ENCODE results near the gene GTF2F2. TPM values are rescaled to one million over a fixed set of nuclear protein-coding genes. Genes with fewer than 3 reads are reported as not detected.
"Not testable (repeated sequence)": the region's sequence is repeated elsewhere in the genome, so short reads cannot be mapped to it uniquely, and the experiment has no call there.

Gene GTF2F2
- polyA plus RNA-seq, 1 experiment = 44.3 TPM

DNA sequence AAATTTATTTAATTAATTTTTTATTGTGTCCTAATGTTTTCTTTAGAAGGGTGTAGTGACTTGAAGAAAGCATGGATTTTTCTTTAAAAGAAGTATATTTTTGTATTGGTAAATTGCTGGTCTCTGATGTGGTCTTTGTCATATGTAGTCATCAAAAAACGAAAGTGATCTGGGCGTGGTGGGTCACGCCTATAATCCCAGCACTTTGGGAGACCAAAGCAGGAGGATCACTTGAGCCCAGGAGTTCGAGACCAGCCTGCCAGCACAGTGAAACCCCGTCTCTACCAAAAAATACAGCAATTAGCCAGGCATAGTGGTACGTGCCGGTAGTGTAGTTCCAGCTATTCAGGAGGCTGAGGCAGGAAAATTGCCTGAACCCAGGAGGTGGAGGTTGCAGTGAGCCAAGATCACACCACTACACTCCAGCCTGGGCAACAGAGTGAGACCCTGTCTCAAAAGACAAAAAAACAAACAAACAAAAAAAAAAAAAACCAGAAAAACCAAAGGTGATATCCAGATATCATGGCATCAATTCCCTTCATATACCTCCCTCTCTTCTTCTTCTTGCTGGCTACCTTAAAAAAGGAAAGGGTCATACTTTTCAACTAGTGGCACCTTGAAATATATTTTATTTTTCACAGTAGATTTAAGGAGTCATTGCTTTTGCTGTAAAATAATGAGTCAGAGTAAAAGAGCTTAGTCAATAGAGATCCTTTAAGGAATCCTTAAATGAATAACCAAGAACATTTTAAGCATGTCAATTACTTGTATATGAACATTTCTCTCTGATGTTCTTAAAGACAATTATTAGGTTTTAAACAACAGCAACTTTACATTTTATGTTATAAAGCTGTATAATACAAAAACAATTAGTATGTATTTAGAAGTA, 60.6 kb downstream of the GTF2F2 start:
- Histone ChIP-seq H3K4me3 (ENCODE audit: low read depth, low read length) (no peak overlapping the region), H3K27ac (ENCODE audit: low read depth, low read length) (no peak overlapping the region), H3K27me3 (ENCODE audit: control insufficient read depth, insufficient read depth, low read length) (no peaks in the 10 kb centered on the region), H3K9me3 (ENCODE audit: control insufficient read depth, insufficient read depth, low read length) (no peaks in the 10 kb centered on the region)
- POLR2A ChIA-PET = no interaction called here
- no peak for DNase-seq (ENCODE audit: low read depth, low spot score)
- TF ChIP-seq, protein P1, sequence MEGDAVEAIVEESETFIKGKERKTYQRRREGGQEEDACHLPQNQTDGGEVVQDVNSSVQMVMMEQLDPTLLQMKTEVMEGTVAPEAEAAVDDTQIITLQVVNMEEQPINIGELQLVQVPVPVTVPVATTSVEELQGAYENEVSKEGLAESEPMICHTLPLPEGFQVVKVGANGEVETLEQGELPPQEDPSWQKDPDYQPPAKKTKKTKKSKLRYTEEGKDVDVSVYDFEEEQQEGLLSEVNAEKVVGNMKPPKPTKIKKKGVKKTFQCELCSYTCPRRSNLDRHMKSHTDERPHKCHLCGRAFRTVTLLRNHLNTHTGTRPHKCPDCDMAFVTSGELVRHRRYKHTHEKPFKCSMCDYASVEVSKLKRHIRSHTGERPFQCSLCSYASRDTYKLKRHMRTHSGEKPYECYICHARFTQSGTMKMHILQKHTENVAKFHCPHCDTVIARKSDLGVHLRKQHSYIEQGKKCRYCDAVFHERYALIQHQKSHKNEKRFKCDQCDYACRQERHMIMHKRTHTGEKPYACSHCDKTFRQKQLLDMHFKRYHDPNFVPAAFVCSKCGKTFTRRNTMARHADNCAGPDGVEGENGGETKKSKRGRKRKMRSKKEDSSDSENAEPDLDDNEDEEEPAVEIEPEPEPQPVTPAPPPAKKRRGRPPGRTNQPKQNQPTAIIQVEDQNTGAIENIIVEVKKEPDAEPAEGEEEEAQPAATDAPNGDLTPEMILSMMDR (IDR thresholded peaks at IDR 0.05; ENCODE audit: low read depth, low read length) = no peak
- CTCF ChIA-PET = interaction anchor here (1.2 kb wide), 1 partner anchor 12 kb away, joined by 3 read pairs; no protein-coding TSS in a partner anchor

DNA sequence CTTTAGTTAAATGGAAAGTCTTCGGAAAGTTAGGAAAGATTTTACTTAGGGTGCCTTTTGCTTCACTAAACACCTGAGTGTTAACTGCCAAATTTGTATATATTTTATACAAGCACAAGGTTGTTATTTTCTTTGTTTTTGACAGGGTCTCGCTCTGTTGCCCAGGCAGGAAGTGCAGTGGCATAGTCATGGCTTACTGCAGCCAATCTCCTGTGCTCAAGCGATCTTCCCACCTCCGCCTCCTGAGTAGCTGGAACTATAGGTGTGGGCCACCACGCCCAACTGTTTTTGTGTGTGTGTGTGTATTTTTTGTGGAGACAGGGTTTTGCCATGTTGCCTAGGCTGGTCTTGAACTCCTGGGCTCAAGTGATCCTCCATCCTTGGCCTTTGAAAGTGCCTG, 64.4 kb downstream of the GTF2F2 start:
- Histone ChIP-seq H3K4me3 (ENCODE audit: low read depth, low read length) (no peak overlapping the region), H3K9me3 (ENCODE audit: control insufficient read depth, insufficient read depth, low read length) (no peaks in the 10 kb centered on the region), H3K27ac (ENCODE audit: low read depth, low read length) (no peak overlapping the region), H3K27me3 (ENCODE audit: control insufficient read depth, insufficient read depth, low read length) (no peaks in the 10 kb centered on the region)
- TF ChIP-seq, protein P1 (IDR thresholded peaks at IDR 0.05; ENCODE audit: low read depth, low read length) = no peak
- POLR2A ChIA-PET = no interaction called here
- no peak for DNase-seq (ENCODE audit: low read depth, low spot score)
- CTCF ChIA-PET = no interaction called here

DNA sequence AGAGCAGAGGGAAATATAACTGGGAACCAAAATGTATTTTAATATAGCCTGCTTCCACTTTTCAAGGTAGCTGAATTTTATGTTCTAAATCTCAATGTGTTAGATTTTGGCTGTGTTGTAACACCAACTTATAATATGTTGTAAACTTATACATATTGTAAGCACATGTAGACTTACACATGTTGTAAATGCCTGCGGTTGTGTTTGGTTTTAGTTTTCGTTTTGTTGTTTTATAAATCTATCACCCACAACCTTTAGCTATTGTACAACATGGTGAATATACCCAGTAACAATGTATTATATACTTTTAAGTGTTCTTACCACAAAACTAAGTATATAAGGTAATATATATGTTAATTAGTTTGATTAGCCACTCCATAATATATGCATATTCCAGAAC, 65.0 kb downstream of the GTF2F2 start:
- ChIA-PET CTCF (interaction anchor here (0.6 to 1.0 kb wide), 3 partner anchors 9 to 94 kb away, joined by 3 to 8 read pairs (median 5); no protein-coding TSS in a partner anchor), POLR2A (no interaction called here)
- no peaks in the 10 kb centered on the region for H3K9me3 ChIP-seq (ENCODE audit: control insufficient read depth, insufficient read depth, low read length)
- no peak for DNase-seq (ENCODE audit: low read depth, low spot score)
- TF ChIP-seq, protein P1 (IDR thresholded peaks at IDR 0.05; ENCODE audit: low read depth, low read length) = no peak
- no peak overlapping the region for H3K27ac ChIP-seq (ENCODE audit: low read depth, low read length)
- H3K4me3 ChIP-seq (ENCODE audit: low read depth, low read length) = no peak overlapping the region
- H3K27me3 ChIP-seq (ENCODE audit: control insufficient read depth, insufficient read depth, low read length) = no peaks in the 10 kb centered on the region

DNA sequence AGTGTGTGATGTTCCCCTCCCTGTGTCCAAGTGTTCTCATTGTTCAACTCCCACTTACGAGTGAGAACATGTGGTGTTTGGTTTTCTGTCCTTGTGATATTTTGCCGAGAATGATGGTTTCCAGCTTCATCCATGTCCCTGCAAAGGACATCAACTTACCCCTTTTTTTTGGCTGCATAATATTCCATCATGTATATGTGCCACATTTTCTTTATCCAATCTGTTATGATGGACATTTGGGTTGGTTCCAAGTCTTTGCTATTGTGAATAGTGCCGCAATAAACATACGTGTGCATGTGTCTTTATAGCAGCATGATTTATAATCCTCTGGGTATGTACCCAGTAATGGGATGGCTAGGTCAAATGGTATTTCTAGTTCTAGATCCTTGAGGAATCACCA, 68.8 kb downstream of the GTF2F2 start:
- CTCF ChIA-PET; DNase-seq (ENCODE audit: low read depth, low spot score); H3K27me3 ChIP-seq (ENCODE audit: control insufficient read depth, insufficient read depth, low read length); H3K4me3 ChIP-seq (ENCODE audit: low read depth, low read length); POLR2A ChIA-PET; H3K9me3 ChIP-seq (ENCODE audit: control insufficient read depth, insufficient read depth, low read length); H3K27ac ChIP-seq (ENCODE audit: low read depth, low read length): not testable (repeated sequence)

DNA sequence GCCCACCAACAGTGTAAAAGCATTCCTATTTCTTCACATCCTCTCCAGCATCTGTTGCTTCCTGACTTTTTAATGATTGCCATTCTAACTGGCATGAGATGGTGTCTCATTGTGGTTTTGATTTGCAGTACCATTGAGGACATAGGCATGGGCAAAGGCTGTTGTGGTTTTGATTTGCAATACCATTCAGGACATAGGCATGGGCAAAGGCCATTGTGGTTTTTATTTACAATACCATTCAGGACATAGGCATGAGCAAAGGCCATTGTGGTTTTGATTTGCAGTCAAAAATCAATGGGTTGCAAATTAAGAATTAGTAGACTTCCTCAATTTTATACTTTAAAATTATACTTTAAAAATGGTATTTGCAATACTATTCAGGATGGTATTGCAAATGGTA, 69.2 kb downstream of the GTF2F2 start:
- H3K27me3 ChIP-seq (ENCODE audit: control insufficient read depth, insufficient read depth, low read length); H3K4me3 ChIP-seq (ENCODE audit: low read depth, low read length); DNase-seq (ENCODE audit: low read depth, low spot score); H3K27ac ChIP-seq (ENCODE audit: low read depth, low read length); CTCF ChIA-PET; POLR2A ChIA-PET; H3K9me3 ChIP-seq (ENCODE audit: control insufficient read depth, insufficient read depth, low read length): not testable (repeated sequence)

DNA sequence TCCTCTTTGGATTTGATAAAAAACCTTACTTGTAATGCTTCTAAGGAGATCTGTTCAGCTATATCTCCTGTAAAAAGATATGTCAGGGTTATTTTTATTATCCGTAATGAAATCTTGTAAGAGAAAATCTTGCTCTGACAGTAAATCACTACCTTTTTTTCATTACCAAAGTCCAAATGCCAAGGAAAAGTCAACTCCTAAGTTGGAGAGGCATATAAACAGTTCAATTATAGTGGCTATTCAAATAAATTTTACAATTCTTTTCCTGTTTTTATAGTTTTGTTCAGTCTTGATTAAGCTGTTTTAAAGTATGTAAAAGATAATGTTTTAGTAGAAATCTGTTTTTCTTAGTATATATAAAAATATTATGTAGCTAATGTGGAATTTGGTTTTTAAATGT, 71.6 kb downstream of the GTF2F2 start:
- CTCF ChIA-PET = interaction anchor here (1.3 to 2.9 kb wide), 2 partner anchors 89 to 118 kb away, joined by 4 to 15 read pairs; no protein-coding TSS in a partner anchor
- H3K27ac ChIP-seq (ENCODE audit: low read depth, low read length) = no peak overlapping the region
- no peaks in the 10 kb centered on the region for H3K9me3 ChIP-seq (ENCODE audit: control insufficient read depth, insufficient read depth, low read length)
- TF ChIP-seq, protein P1 (IDR thresholded peaks at IDR 0.05; ENCODE audit: low read depth, low read length) = no peak
- DNase-seq (ENCODE audit: low read depth, low spot score) = no peak
- no peaks in the 10 kb centered on the region for H3K27me3 ChIP-seq (ENCODE audit: control insufficient read depth, insufficient read depth, low read length)
- no peak overlapping the region for H3K4me3 ChIP-seq (ENCODE audit: low read depth, low read length)
- POLR2A ChIA-PET = interaction anchor here (1.4 kb wide), 1 partner anchor 24 kb away, joined by 3 read pairs; no protein-coding TSS in a partner anchor
